Measurements from ENCODE around the gene EID3. TPM values are rescaled to one million over a fixed set of nuclear protein-coding genes. Genes with fewer than 3 reads are reported as not detected.

Gene EID3
- total RNA-seq, 1 experiment from 2014 or later, result 1.4 TPM

- Histone ChIP-seq H3K14ac (ENCODE audit: insufficient read depth, low read length) (no peak overlapping the region), H3K27ac (ENCODE audit: insufficient read length, low read depth, low read length) (no peak overlapping the region), H3K4ac (ENCODE audit: low read depth, low read length) (no peak overlapping the region), H3K4me1 (ENCODE audit: insufficient read depth, low read length) (peaks cover 2% of the 10 kb centered on the region; the same call in 1 of the 2 replicates), H3K9ac (ENCODE audit: extremely low read depth, insufficient read length, low read length) (no peak overlapping the region), H3K23ac (ENCODE audit: insufficient read length, low read depth, low read length) (no peak overlapping the region), H2BK5ac (ENCODE audit: insufficient read length, low read length) (no peak overlapping the region), H4K20me1 (ENCODE audit: control insufficient read depth, insufficient read depth, insufficient read length) (no peaks in the 10 kb centered on the region), H4K5ac (ENCODE audit: insufficient read length, low read depth, low read length) (no peak overlapping the region), H2BK20ac (ENCODE audit: low read depth, low read length, poor library complexity, severe bottlenecking) (no peak overlapping the region), H2BK12ac (ENCODE audit: insufficient read length, low read depth, low read length) (no peak overlapping the region), H2BK15ac (ENCODE audit: low read depth, low read length) (no peak overlapping the region), H3K27me3 (ENCODE audit: insufficient read depth, low read length) (no peaks in the 10 kb centered on the region), H4K8ac (replicated peaks; ENCODE audit: insufficient read length, low read depth, low read length) (no peak overlapping the region), H2AFZ (ENCODE audit: low read length) (no peak overlapping the region), H3T11ph (ENCODE audit: low read length) (no peak overlapping the region), H3K4me2 (ENCODE audit: insufficient read depth, insufficient read length, low read length) (no peak overlapping the region), H3K18ac (ENCODE audit: insufficient read length, low read depth, low read length) (no peak overlapping the region), H2BK120ac (ENCODE audit: low read depth, low read length, poor library complexity, severe bottlenecking) (no peak overlapping the region), H3K79me1 (ENCODE audit: insufficient read depth, low read depth, low read length, poor library complexity, severe bottlenecking) (peaks cover 6% of the 10 kb centered on the region), H2AK5ac (ENCODE audit: insufficient read length, low read length) (no peak overlapping the region), H3K56ac (ENCODE audit: insufficient read length, low read depth, low read length) (no peak overlapping the region), H4K91ac (ENCODE audit: insufficient read length, low read depth, low read length) (no peak overlapping the region), H3K9me3 (ENCODE audit: control insufficient read depth, low read depth, low read length) (no peaks in the 10 kb centered on the region), H3K23me2 (ENCODE audit: insufficient read length, low read depth, low read length, poor library complexity, severe bottlenecking) (no peaks in the 10 kb centered on the region), H3K79me2 (ENCODE audit: insufficient read depth, low read length) (peaks cover 23% of the 10 kb centered on the region)
- H3K27ac Mint-ChIP-seq, result peak overlapping the region in 1 of 3 experiments; percentile 11; a peak in 1 of 7 replicates
- TF ChIP-seq CTCF (conservative IDR thresholded peaks at IDR 0.05), result no peak
- peaks cover 35 to 59% (median 54%) of the 10 kb centered on the region in 3 experiments; a peak in 6 of 7 replicates for H3K36me3 Mint-ChIP-seq (ENCODE audit: insufficient read depth in 1 of 3, low read depth in 3 of 3)
- H3K4me3 Mint-ChIP-seq, result no peak overlapping the region; a peak in 1 of 5 replicates
- H3K9me3 Mint-ChIP-seq, result no peaks in the 10 kb centered on the region
- no peak for DNase-seq
- no peaks in the 10 kb centered on the region for H3K27me3 Mint-ChIP-seq (ENCODE audit: low read depth)
- WGBS (ENCODE audit: extremely low coverage, insufficient read length, low lambda C conversion rate), result no CpG with 5 or more reads among the region's 4 CpGs
- H3K4me1 Mint-ChIP-seq, result peaks cover 24 to 29% of the 10 kb centered on the region in 2 experiments
Observed at GRCh38 chr12:104296718-104297117, 6.8 kb upstream of the EID3 start.

Data from H9 (cell line).